ENCODE measurements around the gene ZNF787.
"Not testable (repeated sequence)": the region's sequence is repeated elsewhere in the genome, so short reads cannot be mapped to it uniquely, and the experiment has no call there.

Gene ZNF787

DNA sequence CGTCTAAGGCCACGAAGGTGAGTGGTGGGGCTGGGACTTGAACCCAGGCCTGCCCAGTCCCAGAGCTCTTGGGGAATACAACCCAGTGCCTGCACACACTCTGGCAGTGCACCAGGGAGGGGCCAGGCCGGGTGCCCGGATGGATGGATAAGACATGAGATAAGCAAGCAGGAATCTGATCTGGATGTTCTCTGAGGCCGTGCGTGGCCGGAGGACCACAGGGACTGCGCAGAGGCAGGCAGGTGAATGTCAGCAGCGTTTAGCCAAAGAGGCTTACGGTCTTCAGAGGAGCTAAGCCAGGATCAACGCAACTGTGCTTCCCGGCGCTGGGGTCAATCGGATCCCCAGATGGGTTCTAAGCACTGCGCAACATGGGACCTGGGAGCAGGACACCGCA lies 1.5 kb downstream of the ZNF787 start:
- DNase-seq, result no peak

GRCh38 chr19:56118666-56119581 lies 2.2 kb downstream of the ZNF787 start:
- DNase-seq, result no peak

GRCh38 chr19:56117889-56118288 lies 3.2 kb downstream of the ZNF787 start:
- DNase-seq, result no peak

DNA sequence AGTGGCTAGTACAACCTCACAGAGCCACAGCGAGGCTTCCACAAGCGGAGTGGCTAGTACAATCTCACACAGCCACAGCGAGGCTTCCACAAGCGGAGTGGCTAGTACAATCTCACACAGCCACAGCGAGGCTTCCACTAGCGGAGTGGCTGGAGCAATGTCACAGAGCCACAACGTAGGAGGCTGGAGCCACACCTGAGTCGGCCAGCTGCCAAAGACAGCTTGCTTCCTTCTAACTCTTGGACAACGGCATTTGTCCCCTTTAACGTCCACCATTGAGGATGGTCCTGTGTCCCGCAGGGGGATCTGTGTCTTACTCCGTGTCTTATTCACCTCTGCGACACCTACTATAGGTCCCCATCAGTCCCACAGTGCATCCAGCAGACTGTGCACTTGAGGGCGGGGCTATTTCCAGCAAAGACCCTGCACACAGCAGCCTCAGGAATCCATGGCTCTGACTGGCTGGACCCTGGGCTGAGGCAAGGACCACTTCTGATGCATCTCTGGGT lies 3.7 kb downstream of the ZNF787 start:
- DNase-seq, result no peak

GRCh38 chr19:56116606-56117005 lies 4.5 kb downstream of the ZNF787 start:
- no peak for DNase-seq

- DNase-seq, result no peak
Observed at GRCh38 chr19:56115490-56115889, 5.6 kb downstream of the ZNF787 start.

DNA sequence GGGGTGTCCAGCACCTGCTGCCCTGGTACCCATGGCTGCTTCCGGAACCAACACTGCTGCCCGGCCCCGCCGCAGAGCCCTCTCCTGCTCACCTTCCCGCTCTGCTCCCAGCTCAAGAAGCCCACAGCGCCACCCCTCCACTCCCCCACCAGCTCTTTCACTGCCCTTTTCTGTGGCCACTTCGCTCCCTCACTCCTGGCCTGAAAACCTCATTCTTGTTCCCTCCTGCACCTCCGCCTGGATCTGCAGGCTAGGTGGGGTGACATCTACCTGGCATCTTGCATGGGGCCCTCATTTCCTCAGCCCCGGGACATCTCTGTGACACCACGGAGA lies 6.4 kb downstream of the ZNF787 start:
- no peak for DNase-seq

DNA sequence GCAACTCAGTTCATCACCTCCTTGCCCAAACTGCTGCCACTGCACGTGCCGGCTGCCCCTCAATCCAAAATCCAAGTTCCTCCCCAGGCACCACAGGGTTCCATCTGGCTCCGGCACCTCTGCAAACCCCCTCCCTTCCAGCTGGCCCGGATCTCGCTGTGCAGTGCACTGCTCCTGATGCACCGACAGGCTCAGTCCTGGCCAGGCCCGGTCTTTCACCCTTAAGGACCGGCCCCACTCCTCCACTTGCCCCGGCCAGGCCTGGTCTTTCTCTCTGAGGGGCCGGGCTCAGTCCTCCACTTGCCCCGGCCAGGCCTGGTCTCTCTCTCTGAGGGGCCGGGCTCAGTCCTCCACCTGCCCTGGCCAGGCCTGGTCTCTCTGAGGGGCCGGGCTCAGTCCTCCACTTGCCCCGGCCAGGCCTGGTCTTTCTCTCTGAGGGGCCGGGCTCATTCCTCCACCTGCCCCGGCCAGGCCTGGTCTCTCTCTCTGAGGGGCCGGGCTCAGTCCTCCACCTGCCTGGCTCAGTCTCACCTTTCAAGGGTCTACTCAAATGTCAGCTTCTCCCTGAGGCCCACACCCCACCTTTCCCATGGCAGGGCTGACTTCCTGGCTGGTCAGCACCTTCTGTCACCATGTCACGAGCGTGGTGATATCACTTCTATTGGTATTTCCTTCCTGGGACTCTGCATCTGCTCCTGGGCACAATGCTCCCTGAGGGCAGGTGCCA lies 6.9 kb downstream of the ZNF787 start:
- DNase-seq, result no peak

DNA sequence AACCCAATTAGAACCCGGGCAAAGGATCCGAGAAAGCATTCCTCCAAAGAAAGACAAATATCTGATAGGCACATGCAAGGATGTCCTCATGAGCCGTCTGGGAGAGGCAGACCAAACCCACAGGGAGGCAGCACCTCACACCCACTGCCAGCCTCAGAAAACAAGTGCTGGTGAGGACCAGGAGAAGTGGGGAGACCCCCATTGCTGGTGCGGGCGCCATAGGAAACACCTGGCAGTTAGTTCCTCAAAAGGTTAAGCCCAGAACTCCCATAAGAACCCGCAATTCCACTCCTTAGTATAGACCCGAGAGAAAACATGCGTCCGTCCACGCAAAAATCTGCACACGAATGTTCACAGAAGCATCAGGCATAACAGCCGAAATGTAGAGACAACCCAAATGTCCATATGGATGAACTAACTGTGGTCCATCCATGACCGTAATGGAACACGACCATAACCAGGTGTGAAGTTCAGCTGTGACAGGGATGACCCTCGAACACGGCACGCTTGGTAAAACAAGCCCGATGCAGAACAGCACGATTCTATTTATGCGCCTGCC lies 7.9 kb downstream of the ZNF787 start:
- DNase-seq, result no peak

DNA sequence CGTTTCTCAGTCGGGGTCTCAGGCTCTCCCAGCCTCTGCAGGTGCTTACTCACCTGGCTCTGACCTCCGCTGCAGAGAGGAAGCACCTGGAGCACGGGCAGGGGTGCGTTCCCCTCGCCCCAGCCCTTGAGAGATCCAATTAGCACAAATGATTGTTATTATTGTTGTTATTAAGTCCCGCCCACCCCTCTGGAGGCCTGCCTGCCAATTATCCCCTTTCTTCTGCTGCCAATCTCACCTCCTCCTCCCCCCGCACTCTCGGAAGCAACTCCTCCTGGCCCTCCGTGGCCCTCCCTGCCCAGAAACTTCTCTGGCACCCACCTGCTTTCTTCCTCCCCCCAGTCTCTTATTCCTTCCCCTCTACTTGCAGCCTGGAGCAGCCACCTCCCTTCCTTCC lies 8.8 kb downstream of the ZNF787 start:
- no peak for DNase-seq

DNA sequence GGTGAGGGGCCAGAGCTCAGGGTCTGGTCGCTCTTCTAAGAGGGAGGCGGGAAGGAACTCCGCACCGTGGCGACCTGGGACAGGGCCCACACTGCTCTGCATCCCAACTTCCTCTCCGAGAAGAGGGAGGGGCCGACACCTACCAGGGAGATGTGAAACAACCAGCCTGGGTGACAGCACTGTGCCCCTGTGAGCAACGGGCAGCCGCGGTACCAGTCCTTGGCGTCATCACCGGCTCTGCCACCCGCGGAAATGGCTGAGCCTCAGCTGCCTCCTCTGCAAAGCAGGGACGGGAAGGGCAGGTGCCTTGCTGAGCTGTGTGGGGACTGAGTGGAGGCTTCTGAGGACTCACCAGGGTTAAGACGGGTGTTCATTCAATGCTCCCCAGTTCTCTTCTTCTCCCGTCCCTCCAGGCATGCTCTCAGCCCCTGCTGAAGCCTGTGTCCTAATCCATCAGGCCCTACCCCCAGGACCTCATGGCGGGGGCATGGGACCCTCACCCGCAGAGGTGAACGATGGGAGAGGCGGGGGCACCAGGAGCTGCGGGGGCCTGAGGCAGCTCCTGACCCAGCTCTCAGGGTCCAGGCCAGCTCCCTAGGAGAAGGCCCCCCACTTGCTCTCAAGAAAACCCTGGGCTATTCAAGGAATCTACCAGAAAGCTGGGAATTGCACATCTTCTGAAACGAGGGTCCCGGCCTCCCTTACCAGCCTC lies 9.3 kb downstream of the ZNF787 start:
- DNase-seq, result no peak

- no peak for DNase-seq
Observed at GRCh38 chr19:56110515-56111448, 10.3 kb downstream of the ZNF787 start.

DNA sequence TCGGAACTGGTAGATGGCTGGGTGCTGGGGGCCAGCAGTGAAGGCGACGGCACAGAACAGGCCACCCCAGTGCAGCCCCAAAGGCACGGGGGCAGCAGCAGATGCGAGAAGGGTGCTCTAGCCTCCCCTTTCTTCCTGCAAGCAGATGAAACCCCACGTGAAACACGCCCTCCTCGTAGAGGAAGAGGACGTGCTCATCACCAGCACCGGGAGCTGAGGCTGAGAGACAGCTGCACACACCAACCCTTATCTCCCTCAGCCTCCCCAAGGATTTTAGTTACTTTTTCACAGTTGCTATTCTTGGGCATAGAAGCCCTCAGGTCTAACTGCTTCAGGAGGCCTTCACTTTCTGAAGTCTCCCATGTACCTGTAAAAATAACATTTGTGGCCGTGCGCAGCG lies 11.9 kb downstream of the ZNF787 start:
- no peak for DNase-seq

GRCh38 chr19:56108447-56109195 lies 12.5 kb downstream of the ZNF787 start:
- no peak for DNase-seq

- DNase-seq, result no peak
Observed at GRCh38 chr19:56107626-56108351, 13.3 kb downstream of the ZNF787 start.

GRCh38 chr19:56106993-56107392 lies 14.1 kb downstream of the ZNF787 start:
- DNase-seq, result no peak

DNA sequence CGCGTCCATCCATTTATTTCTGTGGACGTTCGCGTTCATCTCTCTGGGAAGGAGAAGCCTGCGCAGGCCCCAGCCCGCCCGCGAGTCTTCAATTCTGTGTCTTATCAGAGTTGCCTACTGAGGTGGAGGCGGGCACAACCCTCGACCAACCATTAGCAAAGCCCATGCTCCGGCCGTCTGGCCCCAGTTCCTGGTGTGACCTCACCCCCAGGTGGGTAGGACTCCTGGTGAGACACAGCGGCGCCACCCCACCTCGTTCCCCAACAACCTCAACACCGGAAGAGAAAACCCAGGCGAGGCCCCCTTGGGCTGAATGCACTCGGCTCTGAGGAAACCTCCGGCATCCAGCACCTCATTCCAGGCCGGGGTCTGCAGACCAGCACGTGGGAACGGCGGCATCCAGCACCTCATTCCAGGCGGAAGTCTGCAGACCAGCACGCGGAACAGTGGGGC lies 14.7 kb downstream of the ZNF787 start:
- DNase-seq, result no peak

DNA sequence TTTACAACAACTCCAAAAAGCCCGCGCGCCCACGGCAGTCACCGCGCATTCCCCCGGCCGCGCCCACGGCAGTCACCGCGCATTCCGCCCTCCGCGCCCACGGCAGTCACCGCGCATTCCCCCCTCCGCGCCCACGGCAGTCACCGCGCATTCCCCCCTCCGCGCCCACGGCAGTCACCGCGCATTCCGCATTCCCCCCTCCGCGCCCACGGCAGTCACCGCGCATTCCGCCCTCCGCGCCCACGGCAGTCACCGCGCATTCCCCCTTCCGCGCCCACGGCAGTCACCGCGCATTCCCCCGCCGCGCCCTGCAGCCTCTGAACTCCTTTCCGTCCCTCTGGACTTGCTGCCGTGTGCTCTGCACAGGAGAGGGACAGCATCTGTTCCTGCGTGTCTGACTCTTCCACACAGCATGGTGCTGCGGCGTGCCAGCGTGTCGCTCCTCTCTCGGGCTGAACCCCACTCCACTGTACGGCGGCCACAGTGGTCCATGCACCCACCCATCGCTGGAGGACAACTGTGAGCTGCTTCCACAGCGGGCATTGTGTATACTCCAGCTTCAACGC lies 15.2 kb downstream of the ZNF787 start:
- DNase-seq, result not testable (repeated sequence)

DNA sequence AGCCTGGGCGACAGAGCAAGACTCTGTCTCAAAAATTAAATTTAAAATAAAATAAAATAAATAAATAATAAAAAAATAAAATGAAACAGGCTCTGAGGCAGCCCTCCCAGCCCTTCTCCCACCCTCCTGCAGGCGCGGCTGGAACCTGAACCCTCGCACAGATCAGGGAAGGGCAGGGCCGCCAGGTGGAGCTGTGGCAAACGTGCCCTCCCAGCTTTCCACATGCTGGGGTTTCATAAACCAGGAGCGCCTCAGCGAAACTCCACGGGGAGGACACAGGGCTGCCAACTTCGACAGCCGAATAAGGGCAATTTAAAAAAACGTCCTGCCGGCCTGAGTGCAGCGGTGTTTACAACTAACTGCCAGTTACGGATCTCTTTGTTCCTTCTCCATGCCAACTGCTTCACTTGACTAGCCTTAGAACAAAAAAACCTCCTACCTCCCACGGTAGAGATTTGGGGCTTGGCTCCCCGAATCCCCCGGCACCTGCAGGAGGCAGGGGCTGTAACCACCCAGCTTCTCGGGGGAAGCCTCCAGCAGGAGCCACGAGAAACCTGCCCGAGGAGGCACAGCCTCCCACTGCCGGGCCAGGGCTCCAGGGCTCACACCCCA lies 15.9 kb downstream of the ZNF787 start:
- no peak for DNase-seq

GRCh38 chr19:56104423-56104822 lies 16.7 kb downstream of the ZNF787 start:
- DNase-seq, result no peak
